NCI-H82 treated with DMSO at 0.1 percent for 48 hours (cell line): ENCODE measurements around the gene DNAI4.
"Not testable (repeated sequence)": the region's sequence is repeated elsewhere in the genome, so short reads cannot be mapped to it uniquely, and the experiment has no call there.

ENCODE experiments used
- DNase-seq: peaks from one replicate; lab custom pipeline; 2025; ENCODE audit not compliant: unreplicated experiment; lab: John Stamatoyannopoulos, UW

Gene DNAI4

DNA sequence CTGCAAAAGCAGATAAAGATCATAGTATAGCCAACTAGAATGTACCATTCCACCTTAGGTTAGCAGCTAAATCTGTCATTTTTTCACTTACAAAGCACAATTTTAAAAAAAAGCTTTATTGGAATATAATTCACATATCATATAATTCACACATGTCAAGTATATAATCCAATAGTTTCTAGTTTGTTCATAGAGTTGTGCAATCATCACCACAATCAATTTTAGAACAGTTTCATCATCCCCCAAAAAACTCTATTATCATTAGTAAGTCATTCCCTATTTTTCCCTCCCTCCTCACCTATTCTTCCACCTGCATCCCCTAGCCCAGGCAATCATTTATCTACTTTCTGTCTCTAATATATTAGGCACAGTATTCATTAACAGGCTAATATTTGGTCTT lies 91.5 kb downstream of the DNAI4 start:
- no peak for DNase-seq

DNA sequence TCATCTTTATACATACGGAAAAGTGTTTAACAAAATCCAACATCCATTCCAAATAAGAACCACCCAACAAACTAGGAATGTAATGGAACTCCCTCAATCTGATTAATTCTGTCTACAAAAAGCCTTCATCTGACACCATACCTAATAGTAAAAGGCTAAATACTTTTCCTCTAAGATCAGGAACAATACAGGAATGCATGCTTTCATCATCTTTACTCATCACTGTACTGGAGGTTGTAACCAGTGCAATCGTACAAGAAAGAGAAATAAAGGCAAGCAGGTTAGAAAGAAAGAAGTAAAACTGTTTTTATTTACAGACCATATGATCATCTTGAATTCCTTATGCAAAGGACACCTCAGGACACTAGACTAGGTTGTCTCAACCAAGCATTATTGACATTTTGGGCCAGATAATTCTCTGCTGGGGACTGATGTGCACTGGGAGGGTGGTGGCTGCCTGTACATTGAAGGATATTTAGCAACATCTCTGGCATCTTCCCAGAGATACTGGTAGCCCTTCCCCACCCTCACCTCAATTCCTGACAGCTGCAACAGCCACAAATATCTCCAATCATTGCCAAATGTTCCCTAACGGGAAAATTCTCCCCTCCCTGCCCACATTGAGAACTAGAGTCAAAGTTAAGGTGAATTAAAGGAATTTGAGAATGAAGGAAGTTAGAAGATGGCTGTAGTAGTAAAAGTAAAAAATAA lies 93.0 kb downstream of the DNAI4 start:
- no peak for DNase-seq

DNA sequence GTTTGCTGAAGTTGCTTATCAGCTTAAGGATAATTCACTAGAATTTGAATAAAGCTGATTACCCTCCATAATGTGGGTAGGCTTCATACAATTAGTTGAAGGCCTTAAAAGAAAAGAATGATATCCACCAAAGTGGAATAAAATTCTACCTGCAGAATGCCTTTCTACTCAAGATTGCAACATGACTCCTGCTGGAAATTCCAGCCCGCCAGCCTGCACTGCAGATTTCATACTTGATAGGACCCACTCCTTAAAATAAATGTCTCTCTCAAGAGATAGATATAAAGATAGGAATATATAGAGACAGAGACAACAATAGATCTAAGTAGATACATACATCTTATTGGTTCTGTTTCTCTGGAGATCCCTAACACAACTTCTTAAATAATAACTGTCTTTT lies 99.9 kb downstream of the DNAI4 start:
- no peak for DNase-seq

DNA sequence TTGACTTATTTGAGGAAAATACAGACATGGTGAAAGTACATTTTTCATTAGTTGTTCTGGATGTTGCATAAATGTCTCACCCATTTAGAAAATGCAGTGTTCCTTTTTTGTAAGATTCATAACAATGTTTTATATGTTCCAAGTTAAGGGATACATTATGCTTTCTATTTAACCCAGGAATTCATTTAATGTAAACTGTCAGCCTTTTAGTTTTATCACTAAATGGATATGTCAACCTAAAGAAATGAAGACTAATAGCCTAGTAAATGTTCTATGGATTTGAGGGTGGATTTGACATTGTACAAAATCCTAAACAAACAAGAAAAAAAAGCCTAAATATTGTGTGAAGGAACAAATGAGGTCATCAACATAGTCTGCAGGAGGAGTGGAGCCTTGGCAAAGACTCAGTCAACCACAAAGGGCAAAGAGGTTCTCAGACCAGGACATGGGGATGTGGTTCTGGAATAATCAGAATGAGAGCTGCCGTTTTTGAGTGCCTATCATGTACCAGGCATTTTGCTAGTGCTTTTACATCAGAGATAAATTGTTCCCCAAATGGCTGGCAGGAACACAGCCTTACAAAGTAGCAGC lies 114.8 kb downstream of the DNAI4 start:
- DNase-seq: no peak

DNA sequence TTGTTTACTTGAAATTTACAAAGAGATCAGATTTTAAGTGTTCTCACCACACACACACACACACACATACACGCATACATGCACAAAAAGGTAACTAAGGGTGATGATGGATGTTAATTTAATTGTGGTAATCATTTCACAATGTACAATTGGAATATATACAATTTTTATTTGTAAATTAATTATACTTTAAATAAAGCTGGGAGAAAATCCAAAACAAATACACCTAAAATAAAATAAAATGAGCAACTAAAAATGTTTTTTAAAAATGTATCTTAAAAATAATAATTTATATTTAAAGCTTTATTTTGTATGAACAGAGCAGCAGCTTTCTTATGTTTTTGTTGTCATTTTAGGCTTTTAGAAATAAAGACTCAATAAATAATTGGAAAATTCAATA lies 115.4 kb downstream of the DNAI4 start:
- no peak for DNase-seq

DNA sequence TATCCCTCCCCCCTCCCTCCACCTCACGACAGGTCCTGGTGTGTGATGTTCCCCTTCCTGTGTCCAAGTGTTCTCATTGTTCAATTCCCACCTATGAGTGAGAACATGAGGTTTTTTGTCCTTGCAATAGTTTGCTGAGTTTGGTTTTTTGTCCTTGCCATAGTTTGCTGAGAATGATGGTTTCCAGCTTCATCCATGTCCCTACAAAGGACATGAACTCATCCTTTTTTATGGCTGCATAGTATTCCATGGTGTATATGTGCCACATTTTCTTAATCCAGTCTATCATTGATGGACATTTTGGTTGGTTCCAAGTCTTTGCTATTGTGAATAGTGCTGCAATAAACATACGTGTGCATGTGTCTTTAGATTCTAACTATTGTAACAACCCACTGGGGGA lies 128.8 kb downstream of the DNAI4 start:
- DNase-seq: not testable (repeated sequence)

DNA sequence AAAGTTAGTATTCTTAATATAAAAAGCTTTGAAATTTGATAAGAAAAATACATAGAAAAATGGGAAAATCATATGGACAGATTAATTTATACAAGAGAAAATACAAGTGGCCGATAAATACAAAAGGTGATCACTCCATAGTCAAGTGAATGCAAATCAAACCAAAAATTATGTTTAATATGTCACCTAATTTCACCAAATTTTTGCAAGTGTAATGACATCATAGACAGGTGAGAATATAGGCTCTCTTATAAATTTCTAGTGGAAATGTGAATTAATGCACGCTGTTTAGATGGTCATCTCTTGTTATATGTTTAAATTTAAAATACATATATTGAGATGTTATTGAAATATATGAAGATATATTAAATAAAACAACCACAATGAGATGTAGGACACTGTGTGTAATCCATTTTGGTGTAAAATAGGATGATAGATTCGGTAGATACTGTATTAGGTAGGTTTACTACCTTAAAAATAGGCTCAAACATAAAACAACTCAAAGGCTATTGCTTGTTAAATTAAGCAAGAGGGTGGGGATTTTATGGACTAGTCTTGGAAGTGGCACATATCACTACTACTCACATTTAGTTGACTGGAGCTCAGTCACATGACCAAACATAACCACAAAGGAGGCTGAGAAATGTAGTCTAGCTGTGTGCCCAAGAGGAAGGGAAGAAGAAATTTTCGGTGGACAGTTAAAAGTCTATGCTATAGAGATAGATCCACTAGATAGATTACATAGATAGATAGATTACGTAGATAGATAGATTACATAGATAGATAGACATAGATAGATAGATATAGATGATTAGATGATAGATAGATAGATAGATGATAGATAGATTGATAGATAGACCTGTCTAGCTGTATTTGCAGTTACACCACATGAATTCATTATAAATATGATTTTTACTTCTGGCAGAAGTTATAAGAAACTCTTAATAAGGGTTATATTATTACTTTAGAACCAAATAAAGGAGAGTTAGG lies 132.7 kb downstream of the DNAI4 start:
- no peak for DNase-seq

DNA sequence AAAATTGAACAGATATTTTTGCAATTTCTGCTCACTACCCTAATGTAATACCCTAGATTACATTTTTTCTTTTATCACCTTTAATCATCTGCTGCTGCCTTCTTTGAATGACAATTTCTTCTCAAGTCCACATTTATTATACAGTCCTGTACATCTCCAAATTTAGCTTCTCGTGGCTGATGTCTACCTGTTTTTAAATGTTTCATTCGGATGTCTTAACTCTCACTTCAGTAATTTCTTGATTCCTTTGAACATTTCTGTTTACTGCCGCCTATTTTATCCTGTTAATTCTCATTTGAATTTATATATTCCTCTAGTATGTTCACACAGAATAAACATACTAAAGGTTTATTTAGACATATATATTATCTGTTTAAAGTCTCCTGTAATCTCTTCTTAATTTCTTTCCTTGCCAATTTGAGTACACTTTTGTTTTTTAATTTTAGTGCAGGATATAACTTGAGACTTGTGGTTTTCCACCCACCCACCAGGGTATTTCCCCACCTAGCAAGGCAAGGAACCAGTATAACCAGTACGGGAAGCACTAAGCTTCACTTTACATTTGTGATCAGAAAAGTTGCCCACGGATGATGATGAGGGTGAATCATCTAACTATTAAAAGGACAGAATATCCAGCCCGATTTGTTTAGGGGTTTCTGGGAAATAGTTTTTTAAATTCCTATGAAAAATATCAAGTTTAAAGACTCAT lies 136.3 kb downstream of the DNAI4 start:
- no peak for DNase-seq

DNA sequence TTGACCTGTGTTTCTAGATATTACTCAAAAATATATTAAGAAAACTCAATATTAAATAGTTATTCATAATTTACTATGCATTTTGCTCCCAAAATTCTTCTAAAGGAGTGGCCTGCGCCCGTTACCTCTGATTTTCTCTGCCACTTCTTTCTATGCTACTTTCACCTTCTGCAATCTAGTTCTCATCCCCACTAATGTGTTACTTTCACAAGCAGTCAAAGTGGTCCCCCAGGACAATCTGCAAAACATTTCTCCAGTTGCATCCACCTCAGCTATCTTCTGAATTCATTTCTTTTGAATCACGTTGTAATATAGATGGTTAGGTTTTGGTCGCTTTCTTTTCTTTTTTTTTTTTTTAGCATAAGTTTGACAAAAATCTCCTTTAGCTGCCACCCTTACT lies 137.0 kb downstream of the DNAI4 start:
- DNase-seq: no peak

DNA sequence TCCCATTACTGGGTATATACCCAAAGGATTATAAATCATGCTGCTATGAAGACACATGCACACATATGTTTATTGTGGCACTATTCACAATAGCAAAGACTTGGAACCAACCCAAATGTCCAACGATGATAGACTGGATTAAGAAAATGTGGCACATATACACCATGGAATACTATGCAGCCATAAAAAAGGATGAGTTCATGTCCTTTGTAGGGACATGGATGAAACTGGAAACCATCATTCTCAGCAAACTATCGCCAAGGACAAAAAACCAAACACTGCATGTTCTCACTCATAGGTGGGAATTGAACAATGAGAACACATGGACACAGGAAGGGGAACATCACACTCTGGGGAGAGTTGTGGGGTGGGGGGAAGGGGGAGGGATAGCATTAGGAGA lies 138.9 kb downstream of the DNAI4 start:
- not testable (repeated sequence) for DNase-seq

DNA sequence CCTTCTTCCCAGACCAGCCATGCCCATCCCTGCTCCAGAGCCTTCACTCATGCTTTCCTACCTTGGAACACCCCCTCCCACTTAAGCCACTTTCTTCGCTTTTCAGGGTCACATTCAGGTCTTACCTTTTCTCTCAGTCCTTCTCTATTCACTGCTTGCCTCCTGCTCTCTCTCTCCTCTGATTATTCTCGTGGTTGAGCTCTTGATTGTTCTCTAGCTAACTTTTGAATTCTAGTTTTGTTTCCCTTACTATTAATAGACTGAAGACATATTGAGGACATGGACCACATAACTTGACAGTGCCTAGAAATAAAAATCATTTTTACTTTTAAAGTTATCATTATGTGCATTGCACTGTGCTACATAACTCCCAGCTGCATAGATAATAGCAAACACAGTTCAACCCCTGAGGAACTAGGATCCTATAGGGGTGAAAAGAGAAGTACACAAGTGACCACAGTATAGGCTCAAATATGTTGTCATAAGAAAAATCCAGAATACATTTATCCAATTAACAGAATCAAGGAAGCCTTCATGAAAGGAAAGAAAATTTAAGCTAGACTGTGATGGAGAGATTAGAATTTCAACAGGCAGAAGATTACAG lies 145.1 kb downstream of the DNAI4 start:
- DNase-seq: no peak

DNA sequence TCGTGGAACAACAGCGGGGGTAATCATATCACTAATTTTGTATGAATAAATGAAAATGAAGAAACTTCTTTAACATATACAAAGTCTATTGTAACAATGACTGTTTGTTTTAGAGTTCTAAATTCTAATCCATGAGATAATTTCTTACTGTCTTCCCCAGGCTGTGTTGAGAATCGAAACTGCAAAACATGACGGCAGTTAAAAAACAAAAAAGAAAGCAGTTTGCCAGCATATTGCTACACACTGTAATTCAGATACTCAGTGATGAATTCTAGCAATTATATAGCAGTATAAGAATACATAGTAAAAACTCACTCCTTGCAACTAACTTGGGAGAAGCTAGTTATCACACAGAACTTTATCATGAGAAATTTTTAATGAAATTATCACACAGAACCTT lies 145.7 kb downstream of the DNAI4 start:
- no peak for DNase-seq

DNA sequence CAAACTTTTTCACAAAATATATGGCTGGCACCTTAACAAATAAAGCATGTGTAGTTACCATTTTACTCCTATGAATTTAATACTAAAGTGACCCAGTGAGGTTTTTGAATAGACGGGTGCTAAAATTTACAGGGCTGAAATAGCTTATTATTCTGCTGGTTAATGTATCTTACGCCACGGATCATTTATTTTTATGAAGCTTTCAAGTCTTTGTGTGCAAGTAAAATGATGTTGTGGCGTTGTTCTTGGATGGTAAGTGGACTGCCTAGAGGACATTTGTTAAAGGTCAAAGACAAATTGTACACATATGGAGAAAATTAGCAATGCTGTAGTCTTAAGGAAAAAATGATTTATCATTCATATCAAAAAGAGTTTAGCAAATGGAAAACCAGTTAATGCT lies 146.4 kb downstream of the DNAI4 start:
- DNase-seq: no peak

DNA sequence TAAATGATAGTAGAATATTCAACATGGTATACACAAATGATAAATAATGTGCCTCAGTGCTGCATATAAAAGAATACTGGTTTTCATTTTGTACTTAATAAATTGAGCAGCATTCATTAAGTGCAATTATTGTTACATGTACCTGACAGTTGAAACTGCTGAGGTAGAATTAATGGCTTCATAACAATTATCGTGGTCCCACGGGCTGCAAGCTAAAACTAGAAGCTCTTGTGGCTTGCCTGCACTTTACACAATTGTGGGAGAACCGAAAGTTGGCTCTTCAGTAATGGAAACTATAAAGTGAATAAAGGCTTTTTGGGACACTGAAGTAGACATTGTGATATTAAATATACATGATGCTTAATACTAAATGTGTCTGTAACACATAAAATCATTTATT lies 146.8 kb downstream of the DNAI4 start:
- DNase-seq: no peak

DNA sequence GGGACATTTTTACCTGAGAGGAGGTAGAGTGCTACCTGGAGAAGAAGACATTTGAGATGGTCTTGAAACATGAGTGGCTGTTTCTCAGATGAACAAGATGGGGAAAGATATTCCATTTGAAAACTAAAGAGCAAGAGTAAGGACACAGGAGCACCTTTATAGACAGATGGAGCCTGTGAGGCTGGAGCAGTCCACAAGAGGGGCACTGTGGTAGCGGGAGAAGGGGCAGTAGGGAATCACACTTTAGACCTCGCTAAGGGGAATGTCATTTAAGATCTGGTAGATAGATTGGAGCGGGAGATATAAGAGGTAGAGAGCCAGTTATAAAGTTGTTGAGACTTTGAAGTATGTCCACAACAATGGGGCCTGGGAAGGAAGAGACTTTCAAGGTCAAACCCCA lies 149.0 kb downstream of the DNAI4 start:
- no peak for DNase-seq

DNA sequence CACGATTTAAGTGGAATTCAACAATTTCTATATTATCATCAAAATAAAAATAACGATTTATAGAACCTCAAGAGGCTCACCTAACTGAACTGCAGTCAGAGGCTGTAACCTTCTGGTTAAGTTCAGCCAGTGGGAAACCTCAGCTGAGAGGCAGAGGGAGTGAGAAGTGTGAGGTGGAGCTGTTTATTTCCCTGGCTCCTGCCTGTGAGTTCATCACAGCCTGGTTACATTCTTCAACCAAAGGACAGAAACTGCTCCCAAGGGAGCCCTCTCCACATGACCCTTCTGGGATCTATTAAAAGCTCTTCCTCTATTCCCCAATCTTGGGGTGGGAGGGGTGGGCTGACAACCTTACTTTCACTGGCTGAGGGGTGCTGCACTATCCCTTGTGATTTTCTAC lies 150.2 kb downstream of the DNAI4 start:
- no peak for DNase-seq

DNA sequence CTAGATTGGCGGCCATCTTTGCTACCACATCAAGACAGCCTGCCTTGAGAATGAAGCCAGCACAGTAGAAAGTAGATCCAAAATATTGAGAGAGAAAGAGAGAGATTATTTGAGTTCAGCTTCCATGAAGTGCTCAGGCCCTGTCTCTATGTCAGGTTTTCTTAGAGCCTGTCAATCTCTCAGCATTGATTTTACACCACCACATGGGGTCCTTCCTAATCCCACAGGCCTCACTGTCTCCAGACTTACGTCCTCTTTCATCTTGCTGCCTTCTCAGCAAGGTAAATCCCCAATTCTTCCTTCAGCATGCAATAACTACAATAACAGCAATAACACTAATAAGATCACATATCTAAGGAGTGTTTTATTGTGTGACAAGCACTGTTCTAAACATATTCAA lies 151.4 kb downstream of the DNAI4 start:
- no peak for DNase-seq

DNA sequence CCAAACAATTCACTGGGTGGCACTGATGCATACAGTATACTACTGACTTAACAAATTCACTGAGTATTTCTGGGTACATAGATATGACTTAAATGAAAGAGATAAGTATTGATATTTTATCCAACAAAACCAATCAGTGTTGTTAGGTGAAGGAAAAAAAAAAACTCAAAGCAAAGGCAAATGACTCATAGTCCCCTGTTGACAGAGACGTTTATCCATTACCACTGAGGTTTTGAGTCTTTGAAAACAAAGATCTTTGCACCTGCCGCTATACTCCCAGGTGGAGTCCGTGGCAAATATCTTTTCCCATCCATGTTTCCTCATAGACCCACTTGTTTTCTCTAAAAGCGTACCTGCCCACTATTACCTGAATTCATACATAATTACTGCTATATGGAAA lies 154.0 kb downstream of the DNAI4 start:
- DNase-seq: no peak

DNA sequence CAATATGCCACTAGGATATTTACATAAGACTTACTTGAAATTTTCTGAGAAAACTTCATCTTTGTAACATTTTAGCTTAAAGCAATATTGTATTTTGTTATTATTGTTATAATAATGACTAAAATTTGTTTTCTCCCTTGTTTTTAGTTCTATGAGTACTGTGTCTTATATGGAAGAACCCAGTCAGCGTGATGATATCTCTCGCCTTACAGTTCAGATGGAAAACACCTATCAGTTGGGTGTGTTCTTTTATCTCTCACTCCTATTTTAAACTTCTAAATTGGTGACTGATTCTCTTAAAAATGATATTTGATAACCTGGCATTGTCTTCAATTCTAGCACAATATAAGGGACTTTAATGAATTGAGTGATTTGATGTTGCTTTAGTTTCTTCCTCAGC lies 154.4 kb downstream of the DNAI4 start:
- no peak for DNase-seq

DNA sequence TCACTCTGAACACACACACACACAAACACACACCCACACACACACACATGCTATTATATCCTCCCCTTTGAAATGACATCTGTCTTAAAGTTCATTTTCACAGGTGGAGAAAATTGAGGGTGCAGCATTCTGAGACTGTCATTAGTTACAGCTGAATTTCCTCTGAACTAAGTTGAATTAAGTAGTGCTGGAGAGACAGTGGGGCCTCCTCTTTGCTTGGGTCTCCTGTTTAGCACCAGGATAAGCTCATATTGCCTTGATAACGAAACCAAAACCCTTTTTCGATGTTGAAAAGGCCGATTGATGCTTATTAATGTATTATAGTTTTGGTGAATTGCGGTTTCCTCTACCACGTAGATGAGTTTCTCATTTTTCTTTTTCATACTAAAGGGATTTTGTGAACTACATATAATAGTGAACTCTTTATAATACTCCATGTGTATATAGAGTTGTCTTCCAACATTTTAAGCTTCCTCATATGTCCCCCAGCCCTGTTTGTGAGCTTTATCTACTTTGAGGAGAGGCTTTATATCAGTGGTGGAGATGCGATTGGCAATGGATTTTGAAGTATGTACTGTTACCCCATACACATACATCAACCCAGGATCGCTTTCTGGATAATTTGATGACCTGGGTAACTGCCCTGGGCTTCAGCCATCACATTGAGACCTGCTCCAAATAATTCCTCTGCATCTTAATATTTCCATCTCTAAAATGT lies 155.0 kb downstream of the DNAI4 start:
- no peak for DNase-seq
